ENCODE measurements around the gene SPTBN5.

- TF ChIP-seq CTCF (conservative IDR thresholded peaks at IDR 0.05; ENCODE audit: low read depth, low read length) (no peak), EZH2 (IDR thresholded peaks at IDR 0.05; ENCODE audit: borderline replicate concordance, low read depth, low read length, poor library complexity, severe bottlenecking) (no peak)
These were observed 94.4 kb downstream of the SPTBN5 start for GRCh38 chr15:41799488-41799805.

Data from A673 (cell line).